B cell (primary cell): Measurements from ENCODE around the gene TBX15. TPM values are rescaled to one million over a fixed set of nuclear protein-coding genes. Genes with fewer than 3 reads are reported as not detected.

Source experiments
- ATAC-seq: fragments of 200-7000 bp; cut with Tn5 transposase; one replicate; pipeline ENCODE4 v1.10.0; 2021; ENCODE audit warnings: low read depth, mild to moderate bottlenecking, moderate number of reproducible peaks, moderate library complexity
- CTCF ChIA-PET: fragments of 350-600 bp; sonication (Branson Sonifier 250); formaldehyde crosslinking; loops from one replicate; lab custom pipeline; 2021; ENCODE audit warnings: antibody characterized with exemption, inconsistent platforms; lab: Charles Lee
- POLR2A ChIA-PET: fragments of 350-600 bp; sonication (Branson Sonifier 250); formaldehyde crosslinking; loops from one replicate; lab custom pipeline; 2021; ENCODE audit warnings: antibody characterized with exemption; lab: Charles Lee
- DNase-seq: peaks from one replicate; pipeline ENCODE4 v3.0.0; 2013
- H2AFZ ChIP-seq: 2 replicates; pipeline ENCODE4 v1.6.1; 2012; ENCODE audit warnings: mild to moderate bottlenecking, low read depth, low read length; ENCODE audit not compliant: insufficient read depth, poor library complexity, severe bottlenecking
- H3K27ac ChIP-seq, 2 donors: 1 replicate in 1 of 2; 2 replicates in 1 of 2; pipeline ENCODE4 v1.5.1; 2012 to 2013; ENCODE audit warnings: low read length in 2 of 2, mild to moderate bottlenecking in 2 of 2, moderate library complexity in 1 of 2
- H3K27me3 ChIP-seq, 4 experiments: fragments of 200-600 bp in 1 of 4; sonication (generic) in 1 of 4; replicated peaks in 1 of 4; 1 replicate in 2 of 4; 2 replicates in 2 of 4; pipeline versions ENCODE4 v1.6.1 to v1.7.0; 2013 to 2016; ENCODE audit warnings: low read length in 3 of 4, mild to moderate bottlenecking in 2 of 4, mixed read lengths in 1 of 4, moderate library complexity in 1 of 4; ENCODE audit not compliant: insufficient read depth in 4 of 4, control insufficient read depth in 3 of 4; ENCODE audit errors: control extremely low read depth in 1 of 4
- H3K36me3 ChIP-seq, 2 experiments: replicated peaks in 1 of 2; 1 replicate in 1 of 2; 2 replicates in 1 of 2; pipeline versions ENCODE4 v1.6.1 to v1.7.1; 2013; ENCODE audit warnings: low read length in 1 of 2; ENCODE audit not compliant: insufficient read depth in 2 of 2, control insufficient read depth in 1 of 2; ENCODE audit errors: control extremely low read depth in 1 of 2, extremely low read depth in 1 of 2
- H3K4me1 ChIP-seq, 2 donors: fragments of 200-600 bp in 1 of 2; sonication (generic) in 1 of 2; 1 replicate in 1 of 2; 2 replicates in 1 of 2; pipeline versions ENCODE4 v1.5.1 to v1.6.1; 2013 to 2017; ENCODE audit warnings: low read length in 2 of 2; ENCODE audit not compliant: control insufficient read depth in 2 of 2, insufficient read depth in 2 of 2
- H3K4me2 ChIP-seq: replicated peaks from 2 replicates; pipeline ENCODE3; 2012; ENCODE audit warnings: mild to moderate bottlenecking, low read depth, low read length; ENCODE audit not compliant: poor library complexity, severe bottlenecking
- H3K4me3 ChIP-seq, 5 experiments: fragments of 200-600 bp in 1 of 5; sonication (generic) in 1 of 5; 1 replicate in 3 of 5; 2 replicates in 2 of 5; pipeline versions ENCODE4 v1.5.1 to v1.7.0; 2011 to 2016; ENCODE audit warnings: low read length in 4 of 5, mild to moderate bottlenecking in 4 of 5, low read depth in 2 of 5, control low read depth in 1 of 5, moderate library complexity in 1 of 5; ENCODE audit not compliant: insufficient read depth in 1 of 5; ENCODE audit errors: control extremely low read depth in 1 of 5, extremely low read depth in 1 of 5
- H3K79me2 ChIP-seq: fragments of 200-600 bp; sonication (generic); one replicate; pipeline ENCODE4 v1.6.0; 2016; ENCODE audit warnings: low read length; ENCODE audit not compliant: control insufficient read depth, insufficient read depth
- H3K9ac ChIP-seq: fragments of 200-600 bp; sonication (generic); 2 replicates; pipeline ENCODE4 v1.6.1; 2017; ENCODE audit warnings: mild to moderate bottlenecking, low read length, moderate library complexity
- H3K9me3 ChIP-seq, 3 donors: one replicate each; pipeline versions ENCODE4 v1.6.1 to v1.7.1; 2013; ENCODE audit warnings: low read length in 2 of 3; ENCODE audit not compliant: control insufficient read depth in 2 of 3, insufficient read depth in 1 of 3; ENCODE audit errors: control extremely low read depth in 1 of 3
- H4K20me1 ChIP-seq: 2 replicates; pipeline ENCODE4 v1.6.0; 2012; ENCODE audit warnings: mild to moderate bottlenecking, low read length; ENCODE audit not compliant: insufficient read depth, control insufficient read depth, poor library complexity, severe bottlenecking
- H3K27ac Mint-ChIP-seq: one replicate; pipeline ENCODE4 v1.8.0; 2021; ENCODE audit warnings: mixed read lengths
- H3K27me3 Mint-ChIP-seq: one replicate; pipeline ENCODE4 v1.8.0; 2021; ENCODE audit warnings: mixed read lengths
- H3K4me1 Mint-ChIP-seq: one replicate; pipeline ENCODE4 v1.8.0; 2021; ENCODE audit warnings: mixed read lengths
- H3K4me3 Mint-ChIP-seq: one replicate; pipeline ENCODE4 v1.8.0; 2021; ENCODE audit warnings: mixed read lengths
- H3K9me3 Mint-ChIP-seq: one replicate; pipeline ENCODE4 v1.8.0; 2022; ENCODE audit warnings: mixed read lengths; ENCODE audit not compliant: insufficient read depth
- CTCF ChIP-seq: fragments of 200-600 bp; IDR thresholded peaks from one replicate; pipeline ENCODE4 v1.8.0; 2022; ENCODE audit warnings: antibody characterized with exemption, mild to moderate bottlenecking
- EZH2 ChIP-seq: IDR thresholded peaks from 2 replicates; pipeline ENCODE4 v1.6.1; 2012; ENCODE audit warnings: borderline replicate concordance, low read depth, mild to moderate bottlenecking, moderate library complexity, low read length; ENCODE audit not compliant: insufficient read depth, poor library complexity, severe bottlenecking
- WGBS: methylation state at CpG from one replicate; pipeline ENCODE4 v1.1.5; 2013; ENCODE audit warnings: missing lambda C conversion rate; ENCODE audit not compliant: insufficient coverage; 5-methylcytosine and 5-hydroxymethylcytosine counted together
- intact Hi-C: fragments of 100-400 bp; cut with micrococcal nuclease; formaldehyde crosslinking; loops from one replicate; pipeline ENCODE4 v1.10.0; 2022
- polyA plus RNA-seq: library from polyadenylated mRNA; depleted of rRNA; stranded (reverse); fragments of >200 nt; gene quantifications from 2 replicates; pipeline ENCODE4 v1.2.3, GENCODE V29; 2012
- total RNA-seq, 2 donors: library from RNA; stranded (reverse); fragments of 120-200 nt in 1 of 2; gene quantifications; 1 replicate in 1 of 2; 2 replicates in 1 of 2; pipeline versions ENCODE4 v1.2.3 to v1.2.4, GENCODE V29; 2013 to 2022

The TBX15 gene
- total and polyA plus RNA-seq, 2 donors (not counting 1 experiment from before 2014, with no cell fraction given): 0.03 to 0.15 TPM

DNA sequence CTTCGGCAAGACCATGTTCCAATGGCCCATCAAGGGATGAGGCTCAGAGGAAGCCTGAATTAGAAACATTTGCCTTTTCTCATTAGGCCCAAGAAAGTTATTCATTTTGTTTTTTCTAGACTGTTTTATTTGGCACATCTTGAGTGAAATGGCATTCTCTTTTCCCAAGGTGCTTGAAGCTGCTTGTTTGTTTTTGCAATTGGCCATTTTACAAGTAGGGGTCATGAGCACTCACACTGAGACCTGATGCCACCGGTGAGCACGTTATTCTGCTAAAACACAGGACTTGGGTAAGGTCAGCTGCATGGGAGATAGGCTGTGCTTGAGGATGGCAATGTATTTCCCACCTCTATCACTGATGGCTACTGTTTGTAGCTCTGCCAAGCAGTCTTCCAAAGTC, 128.1 kb downstream of the TBX15 start:
- Histone ChIP-seq H3K27ac (no peak overlapping the region), H2AFZ (no peak overlapping the region), H3K27me3 (no peaks in the 10 kb centered on the region), H3K79me2 (no peaks in the 10 kb centered on the region), H3K4me3 (no peak overlapping the region), H3K4me1 (no peaks in the 10 kb centered on the region), H4K20me1 (no peaks in the 10 kb centered on the region), H3K9ac (no peak overlapping the region), H3K36me3 (no peaks in the 10 kb centered on the region), H3K4me2 (no peak overlapping the region), H3K9me3 (no peaks in the 10 kb centered on the region)
- no peak for DNase-seq
- no peak for TF ChIP-seq EZH2
- no peak for TF ChIP-seq CTCF
- CTCF ChIA-PET: no interaction called here
- 79% methylated on average over 3 of the region's 3 CpGs for WGBS
- no peaks in the 10 kb centered on the region for H3K4me1 Mint-ChIP-seq
- intact Hi-C loops: no loop called here
- no peak for ATAC-seq
- no peaks in the 10 kb centered on the region for H3K27me3 Mint-ChIP-seq
- no peak overlapping the region for H3K27ac Mint-ChIP-seq
- H3K4me3 Mint-ChIP-seq: no peak overlapping the region
- H3K9me3 Mint-ChIP-seq: no peaks in the 10 kb centered on the region
- POLR2A ChIA-PET: no interaction called here

GRCh38 chr1:118846443-118846842, 141.7 kb downstream of the TBX15 start:
- H4K20me1 ChIP-seq: no peaks in the 10 kb centered on the region
- no peaks in the 10 kb centered on the region for H3K9me3 Mint-ChIP-seq
- no peak for ATAC-seq
- no peaks in the 10 kb centered on the region for H3K27me3 ChIP-seq
- ChIA-PET CTCF (no interaction called here), POLR2A (no interaction called here)
- DNase-seq: no peak
- H2AFZ ChIP-seq: no peak overlapping the region
- H3K79me2 ChIP-seq: no peaks in the 10 kb centered on the region
- H3K4me3 ChIP-seq: no peak overlapping the region
- TF ChIP-seq CTCF: no peak
- TF ChIP-seq EZH2: no peak
- intact Hi-C loops: no loop called here
- peaks cover 3% of the 10 kb centered on the region for H3K4me1 Mint-ChIP-seq
- no peak overlapping the region for H3K9ac ChIP-seq
- H3K27ac ChIP-seq: no peak overlapping the region
- H3K27me3 Mint-ChIP-seq: peaks cover 6% of the 10 kb centered on the region
- no peak overlapping the region for H3K27ac Mint-ChIP-seq
- H3K4me2 ChIP-seq: no peak overlapping the region
- no CpG with 5 or more reads among the region's 2 CpGs for WGBS
- peaks cover 0 to 3% (median 0%) of the 10 kb centered on the region in 3 donors for H3K9me3 ChIP-seq
- no peak overlapping the region for H3K4me3 Mint-ChIP-seq
- no peaks in the 10 kb centered on the region for H3K36me3 ChIP-seq
- H3K4me1 ChIP-seq: no peaks in the 10 kb centered on the region
